Myocyte (in vitro differentiated cells): ENCODE results near the gene CDK17. TPM values are rescaled to one million over a fixed set of nuclear protein-coding genes. Genes with fewer than 3 reads are reported as not detected.
A peak's percentile ranks its signal among the peaks of the same experiment; 100 is the strongest.

ENCODE experiments used
- DNase-seq: peaks from one replicate; pipeline ENCODE4 v3.0.0-alpha.2; 2012; ENCODE audit warnings: low read depth
- total RNA-seq: library from RNA; depleted of rRNA; stranded (reverse); fragments of >200 nt; gene quantifications from 2 replicates; pipeline ENCODE4 v1.2.3, GENCODE V29; 2014

Gene CDK17
- total RNA-seq, 1 donor from 2014 or later: 73.5 TPM

- no peak for DNase-seq
These were observed 158.4 kb downstream of the CDK17 start for GRCh38 chr12:96241846-96242256.

GRCh38 chr12:96241431-96241830 lies 158.8 kb downstream of the CDK17 start:
- no peak for DNase-seq

- no peak for DNase-seq
These were observed 159.6 kb downstream of the CDK17 start for GRCh38 chr12:96240656-96241055.

- DNase-seq: no peak
These were observed 160.3 kb downstream of the CDK17 start for GRCh38 chr12:96239711-96240635.

- DNase-seq: no peak
These were observed 161.7 kb downstream of the CDK17 start for GRCh38 chr12:96238336-96239047.

- DNase-seq: peak; percentile 95
These were observed 162.7 kb downstream of the CDK17 start for GRCh38 chr12:96237465-96238077.

- no peak for DNase-seq
These were observed 163.2 kb downstream of the CDK17 start for GRCh38 chr12:96237035-96237434.

GRCh38 chr12:96236221-96236822 lies 163.9 kb downstream of the CDK17 start:
- DNase-seq: peak; percentile 66

GRCh38 chr12:96235484-96235826 lies 164.8 kb downstream of the CDK17 start:
- peak; percentile 63 for DNase-seq

GRCh38 chr12:96234591-96235483 lies 165.4 kb downstream of the CDK17 start:
- DNase-seq: no peak

GRCh38 chr12:96233939-96234461 lies 166.2 kb downstream of the CDK17 start:
- peak; percentile 95 for DNase-seq

GRCh38 chr12:96233168-96233567 lies 167.1 kb downstream of the CDK17 start:
- DNase-seq: no peak

- no peak for DNase-seq
These were observed 169.6 kb downstream of the CDK17 start for GRCh38 chr12:96230646-96231045.

- DNase-seq: peak; percentile 58
These were observed 171.5 kb downstream of the CDK17 start for GRCh38 chr12:96228566-96229248.

Other genes starting within 250 kb of the CDK17 start
- gene ELK3, start 206.1 kb downstream of the CDK17 start, total RNA-seq: 22.5 and 22.7 TPM in 2 replicates
- 0.67 and 0.99 TPM in 2 replicates for gene CFAP54, start 89.1 kb upstream of the CDK17 start, total RNA-seq